Nephron progenitor cell (in vitro differentiated cells): ENCODE results near the gene LRRC4C.

Source experiments
- DNase-seq: peaks from one replicate; pipeline ENCODE4 v3.0.0; 2021
- H3K27ac Mint-ChIP-seq: 2 replicates; pipeline ENCODE4 v1.8.0; 2021; ENCODE audit warnings: mild to moderate bottlenecking, moderate library complexity, mixed read lengths
- H3K27me3 Mint-ChIP-seq: 2 replicates; pipeline ENCODE4 v1.8.0; 2021; ENCODE audit warnings: mild to moderate bottlenecking, low read depth, mixed read lengths; ENCODE audit not compliant: poor library complexity
- H3K36me3 Mint-ChIP-seq: 2 replicates; pipeline ENCODE4 v1.8.0; 2021; ENCODE audit warnings: low read depth, mixed read lengths
- H3K4me1 Mint-ChIP-seq: 2 replicates; pipeline ENCODE4 v1.8.0; 2021; ENCODE audit warnings: mixed read lengths
- H3K4me3 Mint-ChIP-seq: 2 replicates; pipeline ENCODE4 v1.8.0; 2021; ENCODE audit warnings: mild to moderate bottlenecking, moderate library complexity, mixed read lengths
- H3K9me3 Mint-ChIP-seq: 2 replicates; pipeline ENCODE4 v1.8.0; 2021; ENCODE audit warnings: mild to moderate bottlenecking, moderate library complexity, mixed read lengths
- TF ChIP-seq, protein P1 (sequence below): fragments of 200-600 bp; sonication (generic); IDR thresholded peaks from 2 replicates; pipeline ENCODE4 v1.5.0; 2021; ENCODE audit warnings: antibody characterized with exemption

The LRRC4C gene

GRCh38 chr11:40716344-40717130, 742.9 kb downstream of the LRRC4C start:
- Mint-ChIP-seq H3K27ac (no peak overlapping the region), H3K9me3 (peaks cover 7% of the 10 kb centered on the region), H3K36me3 (no peaks in the 10 kb centered on the region), H3K27me3 (no peaks in the 10 kb centered on the region), H3K4me1 (no peaks in the 10 kb centered on the region), H3K4me3 (no peak overlapping the region)
- no peak for DNase-seq
- TF ChIP-seq, protein P1, sequence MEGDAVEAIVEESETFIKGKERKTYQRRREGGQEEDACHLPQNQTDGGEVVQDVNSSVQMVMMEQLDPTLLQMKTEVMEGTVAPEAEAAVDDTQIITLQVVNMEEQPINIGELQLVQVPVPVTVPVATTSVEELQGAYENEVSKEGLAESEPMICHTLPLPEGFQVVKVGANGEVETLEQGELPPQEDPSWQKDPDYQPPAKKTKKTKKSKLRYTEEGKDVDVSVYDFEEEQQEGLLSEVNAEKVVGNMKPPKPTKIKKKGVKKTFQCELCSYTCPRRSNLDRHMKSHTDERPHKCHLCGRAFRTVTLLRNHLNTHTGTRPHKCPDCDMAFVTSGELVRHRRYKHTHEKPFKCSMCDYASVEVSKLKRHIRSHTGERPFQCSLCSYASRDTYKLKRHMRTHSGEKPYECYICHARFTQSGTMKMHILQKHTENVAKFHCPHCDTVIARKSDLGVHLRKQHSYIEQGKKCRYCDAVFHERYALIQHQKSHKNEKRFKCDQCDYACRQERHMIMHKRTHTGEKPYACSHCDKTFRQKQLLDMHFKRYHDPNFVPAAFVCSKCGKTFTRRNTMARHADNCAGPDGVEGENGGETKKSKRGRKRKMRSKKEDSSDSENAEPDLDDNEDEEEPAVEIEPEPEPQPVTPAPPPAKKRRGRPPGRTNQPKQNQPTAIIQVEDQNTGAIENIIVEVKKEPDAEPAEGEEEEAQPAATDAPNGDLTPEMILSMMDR, result no peak

- Mint-ChIP-seq H3K36me3 (no peaks in the 10 kb centered on the region), H3K4me1 (no peaks in the 10 kb centered on the region), H3K27me3 (no peaks in the 10 kb centered on the region), H3K4me3 (no peak overlapping the region), H3K9me3 (peaks cover 21% of the 10 kb centered on the region), H3K27ac (no peak overlapping the region)
- TF ChIP-seq, protein P1, result no peak
- no peak for DNase-seq
Measured at GRCh38 chr11:40713083-40713482, 746.4 kb downstream of the LRRC4C start.

DNA sequence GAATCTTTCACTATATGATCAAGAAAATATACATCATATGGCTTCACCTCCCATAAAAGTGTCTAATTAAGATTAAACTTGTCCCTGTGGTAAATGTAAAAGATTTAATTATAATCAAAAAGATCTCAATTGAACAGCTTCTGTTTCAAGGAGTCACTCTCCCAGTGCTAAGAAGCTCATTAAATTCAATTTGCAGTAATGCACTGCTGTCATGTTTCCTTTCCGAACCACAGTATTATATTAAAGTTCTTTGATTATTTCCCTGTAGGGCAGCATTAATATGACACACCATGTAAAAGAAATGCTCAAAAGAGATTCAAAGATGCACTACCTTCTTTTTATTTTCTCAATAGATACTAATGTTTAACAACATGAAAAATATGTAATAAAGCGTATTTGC, 758.4 kb downstream of the LRRC4C start:
- no peaks in the 10 kb centered on the region for H3K27me3 Mint-ChIP-seq
- no peaks in the 10 kb centered on the region for H3K36me3 Mint-ChIP-seq
- TF ChIP-seq, protein P1, result no peak
- H3K4me1 Mint-ChIP-seq, result no peaks in the 10 kb centered on the region
- peaks cover 5% of the 10 kb centered on the region for H3K9me3 Mint-ChIP-seq
- no peak for DNase-seq
- no peak overlapping the region for H3K4me3 Mint-ChIP-seq
- no peak overlapping the region for H3K27ac Mint-ChIP-seq

DNA sequence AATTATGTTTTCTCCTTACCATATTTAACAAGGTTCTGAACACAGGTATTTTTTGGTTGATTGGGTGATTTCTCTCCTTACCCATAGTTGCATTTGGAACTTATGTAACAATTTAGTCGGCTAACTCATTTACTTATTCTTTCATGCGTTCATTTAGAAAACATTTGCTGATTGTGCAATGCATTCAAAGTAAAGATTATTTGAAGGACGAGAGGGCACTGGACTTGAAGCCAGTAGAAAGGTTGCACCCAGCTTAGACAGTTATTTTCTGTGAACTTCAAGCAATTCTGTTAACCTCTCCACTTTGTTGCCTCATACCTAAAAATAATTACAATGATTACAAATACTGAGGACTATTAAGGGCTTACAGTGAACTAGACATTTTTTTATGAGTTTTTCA, 769.6 kb downstream of the LRRC4C start:
- Mint-ChIP-seq H3K4me1 (no peaks in the 10 kb centered on the region), H3K27ac (no peak overlapping the region), H3K4me3 (no peak overlapping the region), H3K9me3 (no peaks in the 10 kb centered on the region), H3K36me3 (no peaks in the 10 kb centered on the region), H3K27me3 (no peaks in the 10 kb centered on the region)
- TF ChIP-seq, protein P1, result no peak
- no peak for DNase-seq

DNA sequence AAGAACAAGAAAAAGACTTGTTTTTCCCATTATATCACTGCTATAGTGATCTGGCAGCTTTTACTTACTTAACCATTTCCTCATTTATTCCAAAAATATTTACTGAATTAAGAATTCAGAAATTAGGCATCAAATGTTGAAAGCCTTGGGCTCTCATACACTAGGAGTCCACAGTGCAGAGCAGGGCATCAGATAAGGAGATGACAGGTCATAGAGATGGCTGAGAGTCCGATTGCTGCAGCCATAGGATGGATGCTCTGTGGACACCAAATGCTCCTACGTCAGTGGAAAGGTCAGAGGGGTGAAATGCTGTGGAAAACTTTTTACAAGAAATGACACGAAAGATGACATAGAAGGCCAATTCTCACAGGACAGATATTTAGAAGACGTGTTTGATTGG, 771.1 kb downstream of the LRRC4C start:
- no peak for DNase-seq
- Mint-ChIP-seq H3K36me3 (no peaks in the 10 kb centered on the region), H3K4me3 (no peak overlapping the region), H3K9me3 (peaks cover 11% of the 10 kb centered on the region), H3K27ac (no peak overlapping the region), H3K4me1 (no peaks in the 10 kb centered on the region), H3K27me3 (no peaks in the 10 kb centered on the region)
- TF ChIP-seq, protein P1, result no peak

DNA sequence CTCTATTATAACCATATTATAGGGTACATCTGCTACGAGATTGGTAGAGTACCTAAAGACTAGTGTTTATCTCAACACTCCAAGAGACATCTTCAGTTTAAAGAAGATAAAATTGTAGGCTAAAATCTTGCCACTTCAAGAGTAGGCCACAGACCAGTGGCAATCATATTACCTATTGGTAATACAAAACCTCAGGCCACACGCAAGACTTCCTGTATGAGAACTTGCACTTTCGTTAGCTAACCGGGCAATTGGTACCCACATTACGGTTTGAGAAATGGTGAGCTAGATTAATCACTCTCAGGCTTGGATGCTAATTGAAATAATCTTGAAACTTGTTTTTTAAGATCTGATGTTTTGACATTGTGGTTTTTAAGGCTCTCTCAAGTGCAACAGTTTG, 772.7 kb downstream of the LRRC4C start:
- TF ChIP-seq, protein P1, result no peak
- Mint-ChIP-seq H3K4me3 (no peak overlapping the region), H3K9me3 (peaks cover 13% of the 10 kb centered on the region), H3K27ac (no peak overlapping the region), H3K27me3 (no peaks in the 10 kb centered on the region), H3K4me1 (no peaks in the 10 kb centered on the region), H3K36me3 (no peaks in the 10 kb centered on the region)
- no peak for DNase-seq
